ENCODE data around the gene TTC39C.
"Not testable (repeated sequence)": the region's sequence is repeated elsewhere in the genome, so short reads cannot be mapped to it uniquely, and the experiment has no call there.

Gene TTC39C

DNA sequence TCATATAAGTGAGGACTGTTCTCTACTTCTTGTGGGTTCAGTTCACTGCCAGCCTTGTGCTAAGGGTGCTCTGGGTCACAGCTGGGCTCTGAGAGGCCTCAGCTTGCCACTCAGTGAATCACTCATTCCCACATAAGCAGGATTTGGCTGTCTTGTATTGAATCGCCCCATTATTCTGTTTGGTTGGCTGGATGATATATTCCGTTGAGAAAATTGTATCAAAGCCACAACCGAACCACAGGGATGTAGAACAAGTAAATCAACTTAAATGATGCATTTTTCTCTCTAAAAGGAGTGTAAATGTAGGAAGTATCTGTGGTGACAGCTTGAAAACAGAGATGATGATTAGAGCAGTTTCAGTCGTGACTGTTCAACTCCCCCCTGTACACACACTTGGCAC, 39.6 kb downstream of the TTC39C start:
- peak; percentile 43 for DNase-seq (ENCODE audit: low read depth)

GRCh38 chr18:24055009-24055804, 40.7 kb downstream of the TTC39C start:
- no peak for DNase-seq (ENCODE audit: low read depth)

GRCh38 chr18:24055878-24056277, 41.3 kb downstream of the TTC39C start:
- DNase-seq (ENCODE audit: low read depth): no peak

- no peak for DNase-seq (ENCODE audit: low read depth)
Observed at GRCh38 chr18:24056506-24056905, 42.0 kb downstream of the TTC39C start.

DNA sequence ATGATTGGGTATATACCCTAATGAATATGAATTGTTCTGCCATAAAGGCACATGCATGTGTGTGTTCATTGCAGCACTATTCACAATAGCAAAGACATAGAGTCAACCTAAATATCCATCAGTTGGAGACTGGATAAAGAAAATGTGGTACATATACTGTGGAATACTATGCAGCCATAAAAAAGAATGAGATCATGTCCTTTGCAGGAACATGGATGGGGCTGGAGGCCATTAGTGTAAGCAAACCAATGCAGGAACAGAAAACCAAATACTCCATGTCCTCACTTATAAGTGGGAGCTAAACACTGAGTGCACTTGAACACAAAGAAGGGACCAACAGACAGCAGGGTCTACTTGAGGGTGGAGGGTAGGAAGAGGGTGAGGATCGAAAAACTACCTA, 43.2 kb downstream of the TTC39C start:
- DNase-seq (ENCODE audit: low read depth): no peak

- DNase-seq (ENCODE audit: low read depth): not testable (repeated sequence)
Observed at GRCh38 chr18:24059385-24059784, 44.8 kb downstream of the TTC39C start.

- DNase-seq (ENCODE audit: low read depth): no peak
Observed at GRCh38 chr18:24060644-24061043, 46.1 kb downstream of the TTC39C start.

DNA sequence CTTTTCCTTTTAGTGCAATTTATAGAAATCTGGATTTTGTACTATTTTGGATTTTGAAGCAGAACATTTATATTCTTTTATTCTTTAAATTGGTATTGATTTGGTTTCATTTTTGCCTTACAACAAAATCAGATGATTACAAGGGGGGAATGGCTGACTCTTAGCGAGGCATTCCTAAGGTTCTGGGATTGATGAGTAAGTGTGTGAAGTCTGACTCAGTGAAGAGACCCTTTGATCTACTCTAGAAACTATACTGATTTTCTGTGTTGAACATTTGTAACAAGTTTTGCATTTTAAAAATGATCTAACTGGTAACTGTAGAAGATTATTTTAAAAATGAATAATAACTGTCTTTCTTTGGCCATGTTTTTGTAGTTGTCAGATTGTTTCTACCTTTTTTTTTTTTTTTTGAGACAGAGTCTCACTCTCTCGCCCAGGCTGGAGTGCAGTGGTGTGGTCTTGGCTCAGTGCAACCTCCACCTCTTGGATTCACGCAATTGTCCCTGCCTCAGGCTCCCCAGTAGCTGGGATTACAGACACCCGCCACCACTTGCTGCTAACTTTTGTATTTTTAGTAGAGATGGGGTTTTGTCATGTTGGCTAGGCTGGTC, 48.7 kb downstream of the TTC39C start:
- DNase-seq (ENCODE audit: low read depth): no peak

GRCh38 chr18:24064391-24065100, 50.0 kb downstream of the TTC39C start:
- no peak for DNase-seq (ENCODE audit: low read depth)

GRCh38 chr18:24065906-24066305, 51.4 kb downstream of the TTC39C start:
- DNase-seq (ENCODE audit: low read depth): no peak

- peak; percentile 18 for DNase-seq (ENCODE audit: low read depth)
Observed at GRCh38 chr18:24068945-24069693, 54.6 kb downstream of the TTC39C start.

- DNase-seq (ENCODE audit: low read depth): no peak
Observed at GRCh38 chr18:24071029-24071428, 56.5 kb downstream of the TTC39C start.

- no peak for DNase-seq (ENCODE audit: low read depth)
Observed at GRCh38 chr18:24071779-24072178, 57.2 kb downstream of the TTC39C start.

- no peak for DNase-seq (ENCODE audit: low read depth)
Observed at GRCh38 chr18:24072743-24073142, 58.2 kb downstream of the TTC39C start.

DNA sequence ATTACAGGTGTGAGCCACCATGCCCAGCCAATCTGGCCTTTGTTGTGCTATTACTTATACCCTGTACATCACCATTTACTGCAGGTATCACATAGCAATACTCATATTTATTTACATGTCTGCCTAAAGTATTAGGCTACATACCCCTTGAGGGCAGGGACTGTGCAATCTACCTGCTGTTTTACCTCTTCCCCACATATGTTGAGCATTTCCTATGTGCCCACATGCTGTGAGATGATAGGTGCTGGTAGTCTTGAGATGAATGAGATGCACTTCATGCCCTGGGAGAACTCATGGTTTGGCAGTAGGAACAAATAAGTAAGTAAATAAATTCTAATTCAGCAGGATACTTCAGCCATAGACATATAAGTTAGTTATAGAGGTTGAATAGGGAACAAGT, 59.2 kb downstream of the TTC39C start:
- no peak for DNase-seq (ENCODE audit: low read depth)

- DNase-seq (ENCODE audit: low read depth): not testable (repeated sequence)
Observed at GRCh38 chr18:24074757-24075156, 60.2 kb downstream of the TTC39C start.

DNA sequence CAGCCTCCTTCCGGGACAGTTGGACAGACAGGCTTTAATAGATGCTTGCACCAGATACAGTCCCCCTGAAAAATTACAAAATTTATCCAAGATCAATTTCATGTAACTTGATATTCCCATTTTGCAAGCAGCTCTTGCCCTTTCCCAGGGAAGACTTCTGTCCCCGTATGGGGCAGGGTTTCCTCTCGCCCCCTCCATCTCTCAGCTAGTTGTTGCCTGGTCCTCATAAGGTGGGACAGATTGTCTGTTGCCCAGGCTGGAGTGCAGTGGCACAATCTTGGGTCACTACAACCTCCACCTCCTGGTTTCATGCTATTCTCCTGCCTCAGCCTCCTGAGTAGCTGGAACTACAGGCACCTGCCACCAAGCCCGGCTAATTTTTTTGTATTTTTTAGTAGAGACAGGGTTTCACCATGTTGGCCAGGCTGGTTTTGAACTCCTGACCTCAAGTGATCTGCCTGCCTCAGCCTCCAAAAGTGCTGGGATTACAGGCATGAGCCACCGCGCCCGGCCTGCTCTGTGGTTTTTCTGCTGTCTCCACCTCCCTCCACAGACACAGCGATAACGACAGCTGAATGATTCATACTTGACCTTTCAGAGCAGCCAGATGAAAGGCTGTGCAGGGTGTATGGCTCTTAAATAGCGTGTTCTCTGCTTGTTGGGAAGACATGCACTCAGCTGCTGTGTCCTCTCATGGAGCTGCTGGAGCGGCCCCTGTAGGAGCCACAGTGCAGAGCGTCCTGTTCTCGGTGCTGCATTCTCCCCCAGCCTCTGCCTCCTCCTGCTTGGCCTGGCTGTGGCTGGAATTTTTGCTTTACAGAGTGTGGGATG, 61.4 kb downstream of the TTC39C start:
- DNase-seq (ENCODE audit: low read depth): peak; percentile 92

DNA sequence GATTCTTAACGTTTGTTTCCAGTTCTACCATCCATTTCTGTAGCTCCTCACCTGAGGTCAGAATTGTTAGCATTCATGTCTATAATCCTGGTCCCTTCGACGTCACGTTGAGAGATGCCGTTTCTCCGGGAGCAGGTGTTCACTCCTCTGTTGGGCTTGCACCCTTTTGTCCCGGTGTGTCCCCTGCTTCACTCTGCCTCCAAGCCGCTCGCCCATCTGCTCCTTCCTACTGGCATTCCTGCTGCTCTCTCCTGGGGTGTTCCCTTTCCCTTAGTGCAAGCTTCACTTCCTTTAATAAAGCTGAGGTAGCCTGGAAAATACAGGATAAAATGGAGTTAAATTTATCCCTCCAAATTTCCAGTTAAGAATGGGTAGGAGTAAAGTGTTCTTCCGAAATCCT, 62.4 kb downstream of the TTC39C start:
- DNase-seq (ENCODE audit: low read depth): no peak

DNA sequence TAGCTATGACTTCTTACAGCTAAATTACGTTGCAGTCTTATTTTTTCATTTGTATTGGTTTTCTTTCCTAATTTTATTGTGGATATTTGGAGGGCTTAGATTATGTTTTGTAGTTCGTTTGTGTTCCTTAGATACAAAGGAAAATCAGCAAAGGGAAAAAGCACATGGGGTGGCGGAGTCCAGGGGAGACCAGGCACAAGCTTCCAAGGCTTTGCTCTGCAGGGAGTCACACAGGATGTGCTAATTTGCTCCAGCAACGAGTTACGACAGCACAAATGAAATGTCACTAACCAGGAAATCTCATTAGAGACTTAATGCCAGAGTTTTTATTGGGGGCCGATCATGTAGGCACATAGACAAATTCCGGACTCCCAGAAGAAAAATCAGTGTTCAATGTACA, 63.8 kb downstream of the TTC39C start:
- DNase-seq (ENCODE audit: low read depth): no peak

- DNase-seq (ENCODE audit: low read depth): no peak
Observed at GRCh38 chr18:24080861-24081260, 66.3 kb downstream of the TTC39C start.

DNA sequence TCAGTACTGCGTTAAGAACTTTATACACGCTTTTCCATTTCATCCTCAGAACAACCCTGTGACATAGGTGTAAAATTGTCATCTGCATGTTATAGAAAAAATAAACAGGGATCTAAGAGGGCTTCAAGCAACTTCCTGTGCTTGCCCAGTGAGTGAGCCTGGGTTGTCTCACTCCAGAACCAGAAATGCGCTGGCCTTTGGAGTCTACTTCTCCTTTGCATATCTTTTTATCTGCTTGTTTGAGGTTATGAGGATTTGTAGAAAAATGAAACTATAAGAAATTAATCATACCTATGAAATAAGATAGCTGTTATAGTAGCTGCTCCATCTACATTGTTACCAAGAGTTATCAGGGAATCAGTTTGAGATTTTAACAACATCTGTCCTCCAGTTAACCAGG, 69.0 kb downstream of the TTC39C start:
- DNase-seq (ENCODE audit: low read depth): no peak

DNA sequence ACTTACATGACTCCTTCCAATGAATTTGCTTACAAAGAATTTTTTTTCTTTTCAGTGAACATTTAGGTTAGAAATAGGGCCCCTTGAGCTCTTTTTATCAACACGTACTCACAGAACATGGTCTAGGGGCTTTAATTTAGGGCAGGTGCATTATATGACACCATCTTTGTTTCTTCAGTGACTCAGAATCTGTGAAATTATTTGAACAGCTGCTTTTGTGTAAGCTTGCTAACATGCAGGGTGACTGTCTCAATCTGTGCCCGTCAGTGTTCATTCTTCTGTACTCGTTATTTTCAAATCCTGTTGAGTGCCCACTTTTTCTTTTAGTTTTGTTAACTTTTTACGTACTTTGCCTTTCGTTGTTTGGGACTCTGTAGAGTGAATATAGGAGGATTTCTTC, 71.5 kb downstream of the TTC39C start:
- no peak for DNase-seq (ENCODE audit: low read depth)
